ENCODE measurements around the gene DLG2. TPM values are rescaled to one million over a fixed set of nuclear protein-coding genes. Genes with fewer than 3 reads are reported as not detected.

Gene DLG2
- total RNA-seq, 4 donors from 2014 or later, result 11.0 to 34.2 (median 19.8) TPM

GRCh38 chr11:84870486-84870885 is 756.7 kb downstream of the DLG2 start:
- Histone ChIP-seq H3K4me3 (no peak overlapping the region), H3K27me3 (no peaks in the 10 kb centered on the region), H3K4me1 (peaks cover 0 to 6% (median 0%) of the 10 kb centered on the region in 3 donors), H3K36me3 (no peaks in the 10 kb centered on the region), H3K9me3 (no peaks in the 10 kb centered on the region), H3K27ac (no peak overlapping the region)
- WGBS, 2 donors (ENCODE audit: low coverage in 1 of 2), result 91 to 95% methylated on average over 1 of the region's 1 CpG
- ATAC-seq, result no peak
- TF ChIP-seq POLR2A (IDR thresholded peaks at IDR 0.05) (no peak), CTCF (IDR thresholded peaks at IDR 0.05) (no peak), POLR2AphosphoS5 (IDR thresholded peaks at IDR 0.05) (no peak), EP300 (IDR thresholded peaks at IDR 0.05) (no peak)

GRCh38 chr11:84866922-84867321 is 760.2 kb downstream of the DLG2 start:
- peaks cover 0 to 10% (median 0%) of the 10 kb centered on the region in 3 donors for H3K4me1 ChIP-seq
- 78 to 82% methylated on average over 2 of the region's 2 CpGs for WGBS, 2 donors (ENCODE audit: low coverage in 1 of 2)
- TF ChIP-seq POLR2A (IDR thresholded peaks at IDR 0.05) (no peak), POLR2AphosphoS5 (IDR thresholded peaks at IDR 0.05) (no peak), CTCF (IDR thresholded peaks at IDR 0.05) (no peak), EP300 (IDR thresholded peaks at IDR 0.05) (no peak)
- H3K27ac ChIP-seq, result no peak overlapping the region
- no peak for ATAC-seq
- H3K36me3 ChIP-seq, result no peaks in the 10 kb centered on the region
- no peak overlapping the region for H3K4me3 ChIP-seq
- no peaks in the 10 kb centered on the region for H3K9me3 ChIP-seq
- H3K27me3 ChIP-seq, result no peaks in the 10 kb centered on the region

- Histone ChIP-seq H3K4me1 (peaks cover 0 to 10% (median 0%) of the 10 kb centered on the region in 3 donors), H3K4me3 (no peak overlapping the region), H3K27me3 (no peaks in the 10 kb centered on the region), H3K27ac (no peak overlapping the region), H3K9me3 (no peaks in the 10 kb centered on the region), H3K36me3 (no peaks in the 10 kb centered on the region)
- WGBS, 2 donors (ENCODE audit: low coverage in 1 of 2), result no CpG with 5 or more reads among the region's 1 CpG
- ATAC-seq, result no peak
- no peak for TF ChIP-seq EP300 (IDR thresholded peaks at IDR 0.05)
- TF ChIP-seq POLR2AphosphoS5 (IDR thresholded peaks at IDR 0.05), result no peak
- TF ChIP-seq POLR2A (IDR thresholded peaks at IDR 0.05), result no peak
- TF ChIP-seq CTCF (IDR thresholded peaks at IDR 0.05), result no peak
Measured at GRCh38 chr11:84865791-84866535, 761.2 kb downstream of the DLG2 start.

- TF ChIP-seq CTCF (IDR thresholded peaks at IDR 0.05) (no peak), POLR2A (IDR thresholded peaks at IDR 0.05) (no peak), POLR2AphosphoS5 (IDR thresholded peaks at IDR 0.05) (no peak), EP300 (IDR thresholded peaks at IDR 0.05) (no peak)
- no peaks in the 10 kb centered on the region for H3K36me3 ChIP-seq
- peaks cover 0 to 10% (median 0%) of the 10 kb centered on the region in 3 donors for H3K4me1 ChIP-seq
- no peak overlapping the region for H3K4me3 ChIP-seq
- H3K27me3 ChIP-seq, result no peaks in the 10 kb centered on the region
- H3K27ac ChIP-seq, result no peak overlapping the region
- no peak for ATAC-seq
- no peaks in the 10 kb centered on the region for H3K9me3 ChIP-seq
Measured at GRCh38 chr11:84865257-84865656, 761.9 kb downstream of the DLG2 start.

- TF ChIP-seq POLR2A (IDR thresholded peaks at IDR 0.05), result no peak
- TF ChIP-seq EP300 (IDR thresholded peaks at IDR 0.05), result no peak
- H3K4me1 ChIP-seq, result no peaks in the 10 kb centered on the region
- H3K4me3 ChIP-seq, result no peak overlapping the region
- no peak for ATAC-seq
- no peaks in the 10 kb centered on the region for H3K27me3 ChIP-seq
- H3K9me3 ChIP-seq, result no peaks in the 10 kb centered on the region
- no peak overlapping the region for H3K27ac ChIP-seq
- no peaks in the 10 kb centered on the region for H3K36me3 ChIP-seq
Measured at GRCh38 chr11:84857746-84858145, 769.4 kb downstream of the DLG2 start.
